NCI-H69 (cell line): Measurements from ENCODE around the gene WASF3.
"Not testable (repeated sequence)": the region's sequence is repeated elsewhere in the genome, so short reads cannot be mapped to it uniquely, and the experiment has no call there.

Experiments used
- DNase-seq: peaks from one replicate; lab custom pipeline; 2025; lab: John Stamatoyannopoulos, UW

WASF3 gene

DNA sequence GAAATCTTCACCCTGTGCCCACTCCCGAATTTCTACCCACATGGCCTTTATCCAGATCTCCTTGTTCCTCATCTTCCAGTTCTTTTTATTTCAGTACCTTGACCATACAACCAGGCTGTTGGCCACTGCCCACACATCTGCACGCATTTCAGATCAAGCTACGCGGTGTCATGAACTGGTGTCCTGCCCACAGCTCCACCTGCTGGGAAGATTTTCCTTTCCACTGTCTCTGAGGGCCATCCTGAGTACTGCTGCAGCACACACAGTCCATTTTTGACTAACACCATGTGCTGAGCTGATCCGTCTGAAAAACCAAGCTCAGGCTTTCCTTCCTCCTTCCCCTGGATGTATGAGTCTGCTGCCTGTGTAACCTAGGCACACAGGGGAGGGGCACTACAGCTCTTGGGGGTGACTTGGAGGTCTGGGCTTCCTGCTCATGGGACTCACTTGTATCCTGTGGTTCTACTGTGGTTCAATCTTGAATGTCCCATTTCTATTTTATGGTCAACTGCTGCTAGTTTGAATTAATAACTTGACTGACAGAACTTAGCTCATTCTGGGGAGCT is 71.9 kb downstream of the WASF3 start:
- DNase-seq, result peak; percentile 4

DNA sequence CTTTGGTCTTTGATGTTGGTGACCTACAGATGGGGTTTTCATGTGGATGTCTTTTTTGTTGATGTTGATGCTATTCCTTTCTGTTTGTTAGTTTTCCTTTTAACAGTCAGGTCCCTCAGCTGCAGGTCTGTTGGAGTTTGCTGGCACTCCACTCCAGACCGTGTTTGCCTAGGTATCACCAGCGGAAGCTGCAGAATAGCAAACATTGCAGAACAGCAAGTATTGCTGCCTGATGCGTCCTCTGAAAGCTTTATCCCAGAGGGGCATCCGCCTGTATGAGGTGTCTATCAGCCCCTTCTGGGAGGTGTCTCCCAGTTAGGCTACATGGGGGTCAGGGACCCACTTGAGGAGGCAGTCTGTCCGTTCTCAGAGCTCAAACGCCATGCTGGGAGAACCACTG is 78.2 kb downstream of the WASF3 start:
- not testable (repeated sequence) for DNase-seq

- not testable (repeated sequence) for DNase-seq
These were observed 78.6 kb downstream of the WASF3 start for GRCh38 chr13:26636073-26636472.

GRCh38 chr13:26646603-26647002 is 89.1 kb downstream of the WASF3 start:
- DNase-seq, result no peak

DNA sequence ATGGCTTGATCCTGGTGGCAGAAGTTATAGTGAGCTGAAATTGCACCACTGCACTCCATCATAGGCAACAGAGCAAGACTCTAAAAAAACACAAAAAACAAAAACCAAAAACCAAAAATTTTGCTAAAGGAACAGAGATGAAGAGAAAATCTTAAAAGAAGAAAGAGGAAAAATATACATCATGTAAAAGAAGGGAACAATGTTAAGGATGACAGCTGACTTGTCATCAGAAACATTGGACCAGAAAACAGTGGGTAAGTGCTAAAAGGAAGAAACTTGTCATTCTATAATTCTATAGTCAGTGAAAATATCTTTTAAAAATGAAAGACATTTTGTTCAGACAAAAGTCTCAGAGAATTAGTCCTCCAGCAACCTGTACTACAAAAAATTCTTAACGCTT is 93.8 kb downstream of the WASF3 start:
- no peak for DNase-seq

DNA sequence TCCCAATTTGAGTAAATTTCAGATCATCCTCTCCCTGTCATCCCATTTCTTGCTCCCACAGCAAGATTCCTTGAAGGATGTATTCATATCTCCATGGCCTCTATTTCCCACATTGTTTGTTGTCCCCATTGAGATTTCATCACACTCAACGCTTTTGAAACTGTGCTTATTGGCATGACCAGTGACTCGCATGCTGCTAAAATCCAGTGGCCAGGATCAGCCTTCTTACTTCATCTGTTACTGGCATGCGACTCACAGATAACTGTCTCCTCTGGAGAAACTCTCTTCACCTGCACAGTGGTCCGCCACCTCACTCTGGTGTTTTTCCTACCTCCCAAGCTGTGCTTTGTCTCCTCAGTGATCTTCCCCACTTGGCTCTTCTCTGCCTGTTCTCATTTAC is 95.8 kb downstream of the WASF3 start:
- DNase-seq, result no peak

GRCh38 chr13:26653842-26654241 is 96.4 kb downstream of the WASF3 start:
- no peak for DNase-seq

DNA sequence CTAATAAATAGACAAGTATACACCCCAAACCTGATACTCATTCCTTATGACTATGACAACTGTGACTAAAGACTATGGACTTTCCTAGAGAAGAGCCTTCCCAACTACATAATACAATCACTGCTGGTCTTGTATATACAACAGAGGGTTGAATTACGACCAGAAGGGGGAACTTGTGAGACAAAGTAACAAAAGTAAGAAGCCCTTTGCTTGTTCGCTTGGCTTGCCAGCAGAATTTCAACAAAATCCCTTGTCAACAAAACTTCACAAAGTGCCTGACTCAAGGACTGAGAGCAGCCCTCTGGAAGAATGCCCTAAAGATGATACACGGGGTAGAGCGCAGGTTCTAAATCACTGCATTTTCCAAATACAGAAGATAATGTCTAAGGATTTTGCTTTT is 99.4 kb downstream of the WASF3 start:
- DNase-seq, result peak; percentile 26

- DNase-seq, result peak; percentile 8
These were observed 101.2 kb downstream of the WASF3 start for GRCh38 chr13:26658448-26659385.

GRCh38 chr13:26660185-26660584 is 102.7 kb downstream of the WASF3 start:
- DNase-seq, result no peak

DNA sequence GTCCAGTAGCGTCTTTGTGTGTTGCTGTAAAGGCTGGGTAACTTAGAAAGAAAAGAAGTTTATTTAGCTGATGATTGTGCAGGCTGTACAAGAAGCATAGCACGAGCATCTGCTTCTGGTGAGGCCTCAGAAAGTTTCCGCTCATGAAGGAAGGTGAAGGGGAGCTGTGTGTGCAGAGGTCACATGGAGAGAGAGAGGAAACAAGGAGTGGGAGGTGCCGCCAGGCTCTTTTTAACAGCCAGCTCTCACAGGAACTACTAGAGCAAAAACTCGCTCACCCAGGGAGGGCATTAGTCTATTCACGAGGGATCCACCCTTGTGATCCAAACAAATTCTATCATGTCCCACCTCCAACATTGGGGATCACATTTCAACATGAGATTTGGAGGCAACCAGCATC is 103.3 kb downstream of the WASF3 start:
- DNase-seq, result peak; percentile 3

- peak; percentile 89 for DNase-seq
These were observed 106.3 kb downstream of the WASF3 start for GRCh38 chr13:26663791-26664190.

DNA sequence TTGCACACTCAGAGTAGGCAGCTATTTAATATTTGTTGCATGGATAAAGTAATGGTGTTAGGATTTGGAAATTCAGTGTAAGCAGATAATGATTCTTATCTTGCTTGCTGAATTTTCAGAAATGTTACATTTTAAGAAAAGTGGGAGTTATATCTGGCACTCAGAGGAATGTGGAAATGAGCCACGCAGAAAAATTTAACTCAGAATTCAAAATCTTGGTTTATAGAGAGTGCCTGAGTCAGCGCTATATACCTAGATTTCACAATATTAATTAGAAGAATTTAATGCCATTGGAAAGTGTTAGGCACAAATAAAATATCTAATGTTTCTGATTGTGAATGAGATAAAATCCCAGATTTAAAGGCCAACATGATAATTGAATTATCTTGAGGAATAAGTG is 106.8 kb downstream of the WASF3 start:
- DNase-seq, result no peak

DNA sequence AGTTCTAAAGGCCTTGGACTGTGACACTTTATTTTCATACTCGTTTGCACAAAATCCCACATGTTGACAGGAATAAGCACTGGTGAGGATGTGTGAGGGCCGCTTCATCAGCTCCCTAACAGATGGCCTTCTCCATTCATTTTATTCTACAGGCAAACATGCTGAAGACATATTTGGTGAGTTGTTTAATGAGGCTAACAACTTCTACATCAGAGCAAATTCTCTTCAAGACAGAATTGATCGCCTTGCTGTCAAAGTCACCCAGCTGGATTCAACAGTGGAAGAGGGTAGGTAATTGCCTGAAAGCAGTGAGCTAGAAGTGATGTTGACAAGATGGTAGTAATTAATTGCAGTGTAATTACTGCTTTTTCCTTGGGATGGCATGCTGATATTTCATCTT is 107.4 kb downstream of the WASF3 start:
- peak; percentile 89 for DNase-seq

GRCh38 chr13:26668357-26669146 is 111.1 kb downstream of the WASF3 start:
- no peak for DNase-seq

GRCh38 chr13:26673890-26674289 is 116.4 kb downstream of the WASF3 start:
- no peak for DNase-seq

GRCh38 chr13:26677156-26677555 is 119.7 kb downstream of the WASF3 start:
- DNase-seq, result no peak

DNA sequence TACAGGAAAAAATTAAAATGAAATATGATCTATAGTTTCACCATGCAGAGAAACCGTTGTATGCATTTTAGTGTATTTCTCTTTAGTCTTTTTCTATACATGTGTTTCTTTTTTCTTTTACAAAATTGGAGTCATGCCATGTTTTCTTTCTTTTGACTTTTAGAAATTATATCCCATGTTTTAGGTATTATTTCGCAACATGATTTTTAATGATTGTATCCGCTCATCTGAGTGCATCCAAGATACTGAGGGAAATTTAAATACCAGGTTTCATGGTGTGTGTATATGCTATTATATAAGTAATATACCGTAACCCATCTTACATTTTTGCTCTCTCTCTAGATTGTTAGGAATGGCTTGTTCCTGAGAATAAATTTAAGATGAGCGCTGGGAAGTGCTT is 120.8 kb downstream of the WASF3 start:
- no peak for DNase-seq

DNA sequence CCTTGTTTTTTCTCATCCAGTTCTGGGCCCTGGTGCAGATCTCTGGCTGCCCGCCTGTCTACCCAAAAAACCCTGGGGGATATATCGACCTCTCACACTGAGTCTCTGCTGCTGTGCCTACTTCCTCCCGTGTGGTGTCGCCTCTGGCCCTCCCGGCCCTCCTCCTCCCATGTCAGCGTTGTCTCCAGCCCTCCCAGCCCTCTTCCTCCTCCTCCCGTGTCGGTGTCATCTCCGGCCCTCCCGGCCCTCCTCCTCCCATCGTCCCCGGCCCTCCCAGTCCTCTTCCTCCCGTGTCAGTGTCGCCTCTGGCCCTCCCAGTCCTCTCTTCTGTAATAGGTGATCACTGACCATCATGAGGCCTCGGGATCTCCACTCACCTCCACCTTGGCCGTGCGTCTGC is 121.3 kb downstream of the WASF3 start:
- DNase-seq, result no peak

DNA sequence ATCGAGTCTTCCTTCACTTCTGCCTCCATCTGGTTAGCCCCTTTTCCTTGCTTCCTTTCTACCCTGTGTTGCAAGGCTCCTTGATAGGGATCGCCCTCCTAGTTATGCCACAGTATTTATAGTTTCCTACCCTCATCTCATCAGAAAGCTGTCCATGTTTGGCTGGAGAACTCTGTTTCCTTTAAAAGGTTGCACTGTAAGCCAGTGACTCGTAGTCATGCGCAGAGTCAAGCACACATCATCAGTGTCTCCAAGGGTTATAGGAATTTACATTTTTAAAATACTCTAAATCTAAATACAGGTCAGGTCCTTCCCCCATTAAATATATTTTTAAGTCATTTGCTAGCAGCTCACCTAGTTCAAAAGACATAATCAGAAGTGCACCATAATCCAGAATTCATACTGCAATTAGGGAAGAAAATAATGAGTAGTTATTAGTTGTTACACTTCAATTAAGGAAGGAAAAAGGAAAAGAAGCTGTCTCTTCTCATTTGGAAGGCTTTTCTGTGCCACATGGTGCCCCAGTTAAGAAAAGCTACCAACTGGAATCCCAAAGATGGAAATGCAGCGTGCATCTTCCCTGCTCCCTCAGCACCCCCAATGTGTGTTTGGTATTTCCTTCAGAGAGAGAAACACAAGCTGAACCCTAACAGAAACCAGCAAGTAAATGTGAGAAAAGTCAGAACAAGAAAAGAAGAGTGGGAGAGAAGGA is 122.1 kb downstream of the WASF3 start:
- DNase-seq, result no peak

DNA sequence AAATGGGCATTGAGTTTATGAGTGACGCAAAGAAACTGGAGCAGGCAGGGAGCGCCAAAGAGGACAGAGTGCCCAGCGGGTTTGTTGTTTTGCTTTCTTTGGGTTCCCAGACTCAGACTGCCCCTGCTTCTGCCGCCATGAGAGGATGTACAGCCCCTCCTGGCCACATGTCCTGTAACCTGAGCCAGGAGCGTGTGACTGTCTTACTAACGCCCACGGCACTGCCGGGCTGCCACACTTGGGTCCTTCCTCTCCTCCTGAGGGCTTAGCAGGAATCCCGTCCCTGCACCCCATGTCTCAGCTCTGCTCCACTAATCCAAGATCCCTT is 122.6 kb downstream of the WASF3 start:
- peak; percentile 2 for DNase-seq

- DNase-seq, result no peak
These were observed 123.1 kb downstream of the WASF3 start for GRCh38 chr13:26680572-26680971.
